ENCODE measurements around the gene LAMA1. TPM values are rescaled to one million over a fixed set of nuclear protein-coding genes. Genes with fewer than 3 reads are reported as not detected.

LAMA1 gene
- total RNA-seq, 2 donors from 2014 or later, result 0.15 to 1.1 TPM

GRCh38 chr18:6975084-6975483 is 142.5 kb downstream of the LAMA1 start:
- no peaks in the 10 kb centered on the region for H3K36me3 ChIP-seq
- H3K4me3 ChIP-seq, result no peak overlapping the region
- no peaks in the 10 kb centered on the region for H3K27me3 ChIP-seq
- H3K27ac ChIP-seq, result no peak overlapping the region
- no peaks in the 10 kb centered on the region for H3K4me1 ChIP-seq
- TF ChIP-seq CTCF (IDR thresholded peaks at IDR 0.05), result no peak
- no peak for DNase-seq (ENCODE audit: low spot score)
- no peaks in the 10 kb centered on the region for H3K9me3 ChIP-seq

- Histone ChIP-seq H3K36me3 (no peaks in the 10 kb centered on the region), H3K4me3 (no peak overlapping the region), H3K27me3 (no peaks in the 10 kb centered on the region), H3K27ac (no peak overlapping the region), H3K4me1 (no peaks in the 10 kb centered on the region), H3K9me3 (no peaks in the 10 kb centered on the region)
- TF ChIP-seq CTCF (IDR thresholded peaks at IDR 0.05), result no peak
- no peak for DNase-seq (ENCODE audit: low spot score)
These were observed 145.6 kb downstream of the LAMA1 start for GRCh38 chr18:6971823-6972478.

DNA sequence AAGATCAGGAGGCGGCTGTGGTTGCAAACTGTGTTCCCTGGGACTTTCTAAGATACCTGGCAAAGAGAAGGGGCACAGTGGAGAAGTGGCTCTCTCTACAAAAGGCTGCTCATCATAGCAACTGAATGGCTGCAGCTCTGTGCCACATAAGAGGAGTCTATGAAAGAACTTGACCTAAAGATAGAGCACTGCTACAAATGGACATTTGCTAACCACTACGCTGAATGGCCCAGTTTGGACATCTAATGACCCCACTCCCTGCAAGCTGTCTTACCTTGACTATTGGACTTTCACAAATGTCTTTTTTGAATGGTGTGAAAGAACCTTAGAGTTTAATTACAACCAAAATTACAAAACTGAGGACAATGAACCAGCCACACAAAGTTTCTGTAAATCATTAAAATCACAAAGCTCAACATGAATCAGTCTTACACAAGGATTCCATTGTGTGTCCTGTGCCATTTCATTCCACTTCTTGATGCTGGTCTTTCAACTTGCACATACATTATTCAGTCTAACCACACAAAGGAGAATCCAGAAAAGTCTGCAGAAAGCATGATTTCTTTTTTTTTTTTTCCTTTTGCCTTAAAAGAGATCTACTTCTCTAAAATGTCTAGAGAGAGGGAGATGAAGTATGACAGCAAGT is 154.0 kb downstream of the LAMA1 start:
- Histone ChIP-seq H3K27ac (no peak overlapping the region), H3K4me3 (no peak overlapping the region), H3K27me3 (no peaks in the 10 kb centered on the region), H3K4me1 (no peaks in the 10 kb centered on the region), H3K9me3 (peaks cover 0 to 10% of the 10 kb centered on the region in 2 donors), H3K36me3 (no peaks in the 10 kb centered on the region)
- DNase-seq (ENCODE audit: low spot score), result no peak
- TF ChIP-seq CTCF (IDR thresholded peaks at IDR 0.05), result no peak

GRCh38 chr18:6962571-6963451 is 154.8 kb downstream of the LAMA1 start:
- H3K4me3 ChIP-seq, result no peak overlapping the region
- TF ChIP-seq CTCF (IDR thresholded peaks at IDR 0.05), result no peak
- no peak for DNase-seq (ENCODE audit: low spot score)
- H3K4me1 ChIP-seq, result no peaks in the 10 kb centered on the region
- H3K27ac ChIP-seq, result no peak overlapping the region
- no peaks in the 10 kb centered on the region for H3K36me3 ChIP-seq
- H3K27me3 ChIP-seq, result no peaks in the 10 kb centered on the region
- peaks cover 0 to 10% of the 10 kb centered on the region in 2 donors for H3K9me3 ChIP-seq

- no peak for DNase-seq (ENCODE audit: low spot score)
- no peak overlapping the region for H3K27ac ChIP-seq
- no peaks in the 10 kb centered on the region for H3K4me1 ChIP-seq
- TF ChIP-seq CTCF (IDR thresholded peaks at IDR 0.05), result no peak
- H3K36me3 ChIP-seq, result no peaks in the 10 kb centered on the region
- no peak overlapping the region for H3K4me3 ChIP-seq
- no peaks in the 10 kb centered on the region for H3K27me3 ChIP-seq
- H3K9me3 ChIP-seq, result peaks cover 0 to 10% of the 10 kb centered on the region in 2 donors
These were observed 156.3 kb downstream of the LAMA1 start for GRCh38 chr18:6961331-6961730.
